Ovary (tissue), 9 donors: Measurements from ENCODE around the gene PTF1A. TPM values are rescaled to one million over a fixed set of nuclear protein-coding genes. Genes with fewer than 3 reads are reported as not detected.

ENCODE experiments used
- DNase-seq, 5 donors: peaks; one replicate each; pipeline ENCODE4 v3.0.0-alpha.2; 2019 to 2020
- H3K27ac ChIP-seq, 2 donors: fragments of 200-600 bp; one replicate each; pipeline versions ENCODE4 v1.5.1 to v1.8.0; 2019 to 2022
- H3K27me3 ChIP-seq: fragments of 200-600 bp; one replicate; pipeline ENCODE4 v1.8.0; 2022
- H3K36me3 ChIP-seq: fragments of 200-600 bp; sonication (generic); one replicate; pipeline ENCODE4 v1.5.1; 2019
- H3K4me1 ChIP-seq: one replicate; pipeline ENCODE4 v1.8.1; 2013; ENCODE audit warnings: mild to moderate bottlenecking, moderate library complexity; ENCODE audit not compliant: insufficient read depth
- H3K4me3 ChIP-seq: fragments of 200-600 bp; sonication (generic); one replicate; pipeline ENCODE4 v1.5.1; 2017
- H3K9me3 ChIP-seq, 2 donors: fragments of 200-600 bp in 1 of 2; sonication (generic) in 1 of 2; one replicate each; pipeline versions ENCODE4 v1.5.1 to v1.8.1; 2013 to 2019; ENCODE audit warnings: mild to moderate bottlenecking in 1 of 2, moderate library complexity in 1 of 2
- CTCF ChIP-seq, 3 donors: fragments of 450-650 bp in 2 of 3; fragments of 200-600 bp in 1 of 3; IDR thresholded peaks; one replicate each; pipeline versions ENCODE4 v1.5.1 to v1.8.0; 2016 to 2022; ENCODE audit warnings: antibody characterized with exemption in 3 of 3, mild to moderate bottlenecking in 1 of 3
- EP300 ChIP-seq: sonication (generic); formaldehyde crosslinking; IDR thresholded peaks from one replicate; pipeline ENCODE4 v1.6.1; 2017; ENCODE audit warnings: antibody characterized with exemption
- POLR2A ChIP-seq: fragments of 450-650 bp; IDR thresholded peaks from one replicate; pipeline ENCODE4 v1.6.1; 2017; ENCODE audit warnings: antibody characterized with exemption, mild to moderate bottlenecking, moderate library complexity
- WGBS, 3 donors: extraction: QIAGEN DNeasy Blood & Tissue Kit in 1 of 3; methylation state at CpG; one replicate each; pipeline versions ENCODE4 v1.1.5 to v1.1.7; 2013 to 2017; 5-methylcytosine and 5-hydroxymethylcytosine counted together
- intact Hi-C, 4 donors: fragments of 100-400 bp; cut with DNase I; formaldehyde crosslinking; loops; one replicate each; pipeline versions ENCODE4 v1.11.0 to v1.15.1; 2022 to 2023
- polyA plus RNA-seq, 2 donors: library from polyadenylated mRNA; stranded (reverse); fragments of 200-250 nt in 1 of 2; fragments of 350-450 nt in 1 of 2; fragmentation: Illumina TruSeq in 1 of 2; extraction: RNeasy Lipid Tissue Mini Kit (QIAGEN cat#74804) in 1 of 2; gene quantifications; one replicate each; pipeline ENCODE4 v1.2.3, GENCODE V29; 2013 to 2014
- total RNA-seq, 7 donors: library from RNA; depleted of rRNA in 2 of 7; stranded (reverse); fragments of >200 nt in 2 of 7; fragmentation: NEBNext Ultra II Directional in 3 of 7; extraction: Animal tissue kit (Norgen Biotek cat#: 25700) in 3 of 7; gene quantifications; one replicate each; pipeline versions ENCODE4 v1.1.0 to v1.2.4, GENCODE V29; 2016 to 2023
- donor health status: DM: no; HTN: no; CAD: no; lungs with moderate emphysema.
- donor health status: DM: no; HTN: no; CAD: no.
- donor health status: Bipolar disorder and iron deficiency.
- donor health status: DM: yes; HTN: yes; CAD: no.
- donor health status: DM: no; HTN: no; CAD: no.
- donor health status: DM: yes; HTN: yes; CAD: no.

The PTF1A gene
- total and polyA plus RNA-seq, 9 donors: not detected

GRCh38 chr10:23171232-23171876 is 20.8 kb upstream of the PTF1A start:
- no peaks in the 10 kb centered on the region for H3K36me3 ChIP-seq
- H3K27ac ChIP-seq: no peak overlapping the region
- no peaks in the 10 kb centered on the region for H3K4me1 ChIP-seq
- intact Hi-C loops: no loop called here
- no peak for DNase-seq
- H3K27me3 ChIP-seq: no peaks in the 10 kb centered on the region
- H3K9me3 ChIP-seq: no peaks in the 10 kb centered on the region
- TF ChIP-seq CTCF (IDR thresholded peaks at IDR 0.05): no peak
- no peak for TF ChIP-seq POLR2A
- no peak for TF ChIP-seq EP300
- no peak overlapping the region for H3K4me3 ChIP-seq
- 9 to 13% (median 11%) methylated on average over 26 of the region's 26 CpGs for WGBS, 3 donors

- H3K27ac ChIP-seq: no peak overlapping the region
- no peaks in the 10 kb centered on the region for H3K4me1 ChIP-seq
- DNase-seq: no peak
- WGBS, 3 donors: 2% methylated on average over 41 of the region's 41 CpGs
- no peaks in the 10 kb centered on the region for H3K9me3 ChIP-seq
- H3K27me3 ChIP-seq: no peaks in the 10 kb centered on the region
- TF ChIP-seq POLR2A (no peak), CTCF (IDR thresholded peaks at IDR 0.05) (no peak), EP300 (no peak)
- H3K4me3 ChIP-seq: no peak overlapping the region
- no peaks in the 10 kb centered on the region for H3K36me3 ChIP-seq
- intact Hi-C loops: no loop called here
Measured at GRCh38 chr10:23172429-23173213, 19.5 kb upstream of the PTF1A start.

- Histone ChIP-seq H3K36me3 (no peaks in the 10 kb centered on the region), H3K4me3 (no peak overlapping the region), H3K27ac (no peak overlapping the region), H3K4me1 (no peaks in the 10 kb centered on the region), H3K27me3 (no peaks in the 10 kb centered on the region), H3K9me3 (no peaks in the 10 kb centered on the region)
- TF ChIP-seq CTCF (IDR thresholded peaks at IDR 0.05) (no peak), EP300 (no peak), POLR2A (no peak)
- 1 to 2% (median 1%) methylated on average over 81 to 82 of the region's 82 CpGs for WGBS, 3 donors
- no peak for DNase-seq
- intact Hi-C loops: no loop called here
Measured at GRCh38 chr10:23173214-23174073, 18.7 kb upstream of the PTF1A start.

GRCh38 chr10:23174074-23174976 is 17.8 kb upstream of the PTF1A start:
- H3K27me3 ChIP-seq: no peaks in the 10 kb centered on the region
- no peak for TF ChIP-seq POLR2A
- no peak for TF ChIP-seq EP300
- no peak for TF ChIP-seq CTCF (IDR thresholded peaks at IDR 0.05)
- no peak overlapping the region for H3K27ac ChIP-seq
- no peaks in the 10 kb centered on the region for H3K36me3 ChIP-seq
- intact Hi-C loops: no loop called here
- no peak overlapping the region for H3K4me3 ChIP-seq
- DNase-seq: no peak
- WGBS, 3 donors: 1 to 2% (median 2%) methylated on average over 87 to 88 of the region's 88 CpGs
- no peaks in the 10 kb centered on the region for H3K9me3 ChIP-seq
- H3K4me1 ChIP-seq: no peaks in the 10 kb centered on the region
